CD4-positive, alpha-beta T cell treated with Interferon gamma for 1 hour (primary cell): ENCODE results near the gene OR6Y1.

Experiments
- DNase-seq: peaks from one replicate; pipeline ENCODE4 v3.0.0-alpha.2; 2020

OR6Y1 gene

DNA sequence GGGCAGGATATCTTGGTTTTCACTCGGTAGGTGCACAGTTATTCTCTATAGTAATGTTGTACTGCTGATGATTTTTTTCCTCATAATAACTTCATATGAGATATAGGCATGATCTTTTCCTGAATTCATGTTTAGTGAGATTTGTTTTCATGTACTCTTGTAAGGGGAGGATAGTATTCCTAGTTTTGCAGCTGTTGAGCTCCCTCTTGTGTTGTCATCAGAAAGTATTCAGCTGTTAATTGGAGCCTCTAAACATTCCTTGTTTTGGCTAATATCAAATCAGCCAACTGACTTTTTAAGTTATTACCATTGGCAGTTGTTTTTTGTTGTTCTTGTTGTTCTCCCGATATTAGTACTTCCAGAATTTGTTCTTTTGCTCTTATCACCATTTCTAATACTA lies 57.8 kb downstream of the OR6Y1 start:
- DNase-seq, result no peak

- DNase-seq, result no peak
These were observed 59.4 kb downstream of the OR6Y1 start for GRCh38 chr1:158494796-158495195.
